Astrocyte (in vitro differentiated cells and primary cell): ENCODE results near the gene NCAPD3. TPM values are rescaled to one million over a fixed set of nuclear protein-coding genes. Genes with fewer than 3 reads are reported as not detected.

Experiments
- DNase-seq: peaks from one replicate; pipeline ENCODE4 v3.0.0-alpha.2; 2010; ENCODE audit warnings: low read depth
- FAIRE-seq: peaks from 2 replicates; lab custom pipeline; 2011; peaks lifted over from hg19 to GRCh38; lab: Jason Lieb, UNC
- H2AFZ ChIP-seq: 2 replicates; pipeline ENCODE4 v1.6.0; 2012; ENCODE audit warnings: low read depth, low read length, inconsistent platforms
- H3K27ac ChIP-seq: 2 replicates; pipeline ENCODE4 v1.5.1; 2011; ENCODE audit warnings: low read depth, low read length, inconsistent platforms
- H3K27me3 ChIP-seq: 2 replicates; pipeline ENCODE4 v1.6.0; 2011; ENCODE audit warnings: low read length, inconsistent platforms; ENCODE audit not compliant: insufficient read depth
- H3K36me3 ChIP-seq: 2 replicates; pipeline ENCODE4 v1.5.1; 2011; ENCODE audit warnings: low read length, inconsistent platforms; ENCODE audit not compliant: insufficient read depth
- H3K4me1 ChIP-seq: 2 replicates; pipeline ENCODE4 v1.5.1; 2011; ENCODE audit warnings: low read length, inconsistent platforms; ENCODE audit not compliant: insufficient read depth
- H3K4me2 ChIP-seq: 2 replicates; pipeline ENCODE4 v1.6.0; 2012; ENCODE audit warnings: low read length, inconsistent platforms
- H3K4me3 ChIP-seq: 2 replicates; pipeline ENCODE4 v1.5.1; 2011; ENCODE audit warnings: low read depth, mild to moderate bottlenecking, low read length, inconsistent platforms; ENCODE audit not compliant: insufficient read depth
- H3K79me2 ChIP-seq: 2 replicates; pipeline ENCODE4 v1.6.0; 2012; ENCODE audit warnings: mild to moderate bottlenecking, low read length, inconsistent platforms; ENCODE audit not compliant: insufficient read depth
- H3K9ac ChIP-seq: 2 replicates; pipeline ENCODE4 v1.6.0; 2012; ENCODE audit warnings: mild to moderate bottlenecking, low read length, inconsistent platforms
- H3K9me3 ChIP-seq: 2 replicates; pipeline ENCODE4 v1.5.1; 2012; ENCODE audit warnings: low read depth, mild to moderate bottlenecking, low read length, inconsistent platforms; ENCODE audit not compliant: insufficient read depth
- H4K20me1 ChIP-seq: 2 replicates; pipeline ENCODE4 v1.6.0; 2012; ENCODE audit warnings: low read length, inconsistent platforms; ENCODE audit not compliant: insufficient read depth
- H3K27ac Mint-ChIP-seq: one replicate; pipeline ENCODE4 v1.8.0; 2021; ENCODE audit warnings: mild to moderate bottlenecking, mixed read lengths; ENCODE audit not compliant: unreplicated experiment
- H3K27me3 Mint-ChIP-seq: one replicate; pipeline ENCODE4 v1.8.0; 2021; ENCODE audit warnings: low read depth, mixed read lengths; ENCODE audit not compliant: unreplicated experiment
- H3K36me3 Mint-ChIP-seq: one replicate; pipeline ENCODE4 v1.8.0; 2021; ENCODE audit warnings: low read depth, mixed read lengths; ENCODE audit not compliant: unreplicated experiment
- H3K4me1 Mint-ChIP-seq: one replicate; pipeline ENCODE4 v1.8.0; 2021; ENCODE audit warnings: low read depth, mixed read lengths; ENCODE audit not compliant: unreplicated experiment
- H3K4me3 Mint-ChIP-seq: one replicate; pipeline ENCODE4 v1.8.0; 2021; ENCODE audit warnings: mild to moderate bottlenecking, moderate library complexity, mixed read lengths; ENCODE audit not compliant: unreplicated experiment
- H3K9me3 Mint-ChIP-seq: one replicate; pipeline ENCODE4 v1.8.0; 2021; ENCODE audit warnings: mild to moderate bottlenecking, mixed read lengths; ENCODE audit not compliant: unreplicated experiment
- CTCF ChIP-seq: IDR thresholded peaks from 2 replicates; pipeline ENCODE4 v1.5.1; 2011; ENCODE audit warnings: low read depth, mild to moderate bottlenecking, inconsistent platforms, low read length, moderate library complexity; ENCODE audit not compliant: insufficient read depth
- EZH2 ChIP-seq: IDR thresholded peaks from 2 replicates; pipeline ENCODE4 v1.6.1; 2012; ENCODE audit warnings: mild to moderate bottlenecking, low read length, inconsistent platforms; ENCODE audit not compliant: insufficient read depth
- total RNA-seq: library from RNA; stranded (reverse); gene quantifications from 2 replicates; pipeline ENCODE4 v1.2.1, GENCODE V29; 2021

The NCAPD3 gene
- total RNA-seq, 1 donor from 2014 or later = 18.5 TPM

GRCh38 chr11:134237557-134237922, 13.8 kb upstream of the NCAPD3 start:
- TF ChIP-seq EZH2 = no peak
- no peak for TF ChIP-seq CTCF
- no peak overlapping the region for H3K4me3 ChIP-seq
- peaks cover 4% of the 10 kb centered on the region for H3K36me3 Mint-ChIP-seq
- no peak overlapping the region for H3K27ac Mint-ChIP-seq
- H3K36me3 ChIP-seq = peaks cover 14% of the 10 kb centered on the region
- H4K20me1 ChIP-seq = peaks cover 23% of the 10 kb centered on the region
- no peak overlapping the region for H3K4me2 ChIP-seq
- no peaks in the 10 kb centered on the region for H3K27me3 Mint-ChIP-seq
- peaks cover 13% of the 10 kb centered on the region for H3K79me2 ChIP-seq
- H3K4me1 ChIP-seq = no peaks in the 10 kb centered on the region
- H2AFZ ChIP-seq = no peak overlapping the region
- H3K27ac ChIP-seq = no peak overlapping the region
- H3K4me3 Mint-ChIP-seq = no peak overlapping the region
- H3K9me3 Mint-ChIP-seq = no peaks in the 10 kb centered on the region
- FAIRE-seq (no peak), DNase-seq (no peak)
- H3K9ac ChIP-seq = no peak overlapping the region
- peaks cover 15% of the 10 kb centered on the region for H3K4me1 Mint-ChIP-seq
- no peaks in the 10 kb centered on the region for H3K27me3 ChIP-seq
- H3K9me3 ChIP-seq = no peaks in the 10 kb centered on the region

GRCh38 chr11:134236834-134237556, 13.2 kb upstream of the NCAPD3 start:
- FAIRE-seq = no peak
- H3K9me3 Mint-ChIP-seq = no peaks in the 10 kb centered on the region
- Histone ChIP-seq H3K27me3 (no peaks in the 10 kb centered on the region), H3K36me3 (peaks cover 12% of the 10 kb centered on the region), H3K4me1 (no peaks in the 10 kb centered on the region), H3K9ac (no peak overlapping the region), H3K4me3 (no peak overlapping the region), H3K9me3 (no peaks in the 10 kb centered on the region), H3K4me2 (no peak overlapping the region), H3K79me2 (peaks cover 19% of the 10 kb centered on the region), H2AFZ (no peak overlapping the region), H4K20me1 (peaks cover 29% of the 10 kb centered on the region), H3K27ac (no peak overlapping the region)
- H3K27ac Mint-ChIP-seq = no peak overlapping the region
- no peaks in the 10 kb centered on the region for H3K27me3 Mint-ChIP-seq
- DNase-seq = no peak
- no peak overlapping the region for H3K4me3 Mint-ChIP-seq
- H3K4me1 Mint-ChIP-seq = peaks cover 15% of the 10 kb centered on the region
- TF ChIP-seq EZH2 (no peak), CTCF (no peak)
- H3K36me3 Mint-ChIP-seq = peaks cover 4% of the 10 kb centered on the region

- Histone ChIP-seq H3K9me3 (no peaks in the 10 kb centered on the region), H3K27ac (no peak overlapping the region), H2AFZ (no peak overlapping the region), H3K9ac (no peak overlapping the region), H4K20me1 (peaks cover 44% of the 10 kb centered on the region), H3K4me1 (no peaks in the 10 kb centered on the region), H3K36me3 (peaks cover 8% of the 10 kb centered on the region), H3K27me3 (no peaks in the 10 kb centered on the region), H3K4me2 (no peak overlapping the region), H3K4me3 (no peak overlapping the region), H3K79me2 (peaks cover 34% of the 10 kb centered on the region)
- Mint-ChIP-seq H3K27me3 (no peaks in the 10 kb centered on the region), H3K36me3 (peaks cover 7% of the 10 kb centered on the region), H3K4me3 (no peak overlapping the region), H3K4me1 (peaks cover 16% of the 10 kb centered on the region), H3K9me3 (no peaks in the 10 kb centered on the region), H3K27ac (no peak overlapping the region)
- no peak for DNase-seq
- FAIRE-seq = no peak
- TF ChIP-seq EZH2 (no peak), CTCF (no peak)
Observed at GRCh38 chr11:134235399-134235798, 11.6 kb upstream of the NCAPD3 start.
